ENCODE data around the gene HACD1. TPM values are rescaled to one million over a fixed set of nuclear protein-coding genes. Genes with fewer than 3 reads are reported as not detected.

Gene HACD1
- total RNA-seq, 4 donors from 2014 or later, result 2.6 to 48.9 (median 18.4) TPM

DNA sequence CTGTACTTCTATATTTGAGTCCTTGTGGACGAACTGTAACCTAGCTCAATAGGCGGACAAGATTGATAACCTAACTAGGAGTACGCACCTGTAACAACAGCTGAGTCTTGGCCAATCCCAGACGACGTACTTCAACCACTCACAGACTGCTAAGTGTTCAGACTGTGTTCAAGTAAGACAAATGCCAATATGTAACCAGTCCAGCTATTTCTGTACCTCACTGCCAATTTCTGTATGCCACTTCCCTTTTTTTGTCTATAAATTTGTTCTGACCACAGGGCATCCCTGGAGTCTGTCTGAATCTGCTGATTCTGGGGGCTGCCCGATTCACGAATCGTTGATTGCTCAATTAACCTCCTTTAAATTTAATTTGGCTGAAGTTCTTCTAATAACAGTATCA is 32.2 kb downstream of the HACD1 start:
- Histone ChIP-seq H3K27ac (no peak overlapping the region), H3K9me3 (no peaks in the 10 kb centered on the region), H3K36me3 (no peaks in the 10 kb centered on the region), H3K27me3 (no peaks in the 10 kb centered on the region), H3K4me1 (no peaks in the 10 kb centered on the region), H3K4me3 (no peak overlapping the region)
- intact Hi-C loops (cut with DNase I; ENCODE audit: low total_unique reads), result no loop called here
- DNase-seq, result no peak
- TF ChIP-seq CTCF (IDR thresholded peaks at IDR 0.05), result no peak
- no peak for TF ChIP-seq POLR2A (IDR thresholded peaks at IDR 0.05)

GRCh38 chr10:17580885-17581284 is 36.3 kb downstream of the HACD1 start:
- Histone ChIP-seq H3K9me3 (no peaks in the 10 kb centered on the region), H3K4me1 (no peaks in the 10 kb centered on the region), H3K36me3 (no peaks in the 10 kb centered on the region), H3K27me3 (no peaks in the 10 kb centered on the region), H3K27ac (no peak overlapping the region), H3K4me3 (no peak overlapping the region)
- TF ChIP-seq CTCF (IDR thresholded peaks at IDR 0.05), result no peak
- TF ChIP-seq POLR2A (IDR thresholded peaks at IDR 0.05), result no peak
- DNase-seq, result no peak
- intact Hi-C loops (cut with DNase I; ENCODE audit: low total_unique reads), result no loop called here

DNA sequence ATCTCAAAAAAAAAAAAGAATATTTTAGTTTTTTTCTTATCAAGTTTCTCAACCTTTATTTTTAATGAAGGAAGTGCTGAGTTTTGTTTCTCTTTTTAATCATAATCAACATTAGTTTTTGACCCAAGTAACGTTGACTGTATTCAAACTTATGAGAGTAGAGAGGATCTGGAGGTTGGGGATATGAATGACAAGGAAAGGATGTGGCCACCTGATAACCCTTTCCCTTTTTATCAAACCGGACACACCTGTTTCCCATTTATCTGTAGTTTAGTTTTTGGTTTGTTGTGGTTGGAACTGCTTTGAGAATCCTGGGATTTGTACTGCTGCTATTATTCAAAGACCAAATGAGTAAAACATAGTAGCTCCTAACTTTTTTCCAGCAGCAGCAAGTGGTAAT is 38.6 kb downstream of the HACD1 start:
- no peak overlapping the region for H3K27ac ChIP-seq
- no peak overlapping the region for H3K4me3 ChIP-seq
- no peak for DNase-seq
- H3K36me3 ChIP-seq, result no peaks in the 10 kb centered on the region
- no peaks in the 10 kb centered on the region for H3K4me1 ChIP-seq
- no peaks in the 10 kb centered on the region for H3K27me3 ChIP-seq
- no peaks in the 10 kb centered on the region for H3K9me3 ChIP-seq
- TF ChIP-seq POLR2A (IDR thresholded peaks at IDR 0.05), result no peak
- no peak for TF ChIP-seq CTCF (IDR thresholded peaks at IDR 0.05)
- intact Hi-C loops (cut with DNase I; ENCODE audit: low total_unique reads), result no loop called here

GRCh38 chr10:17576768-17577167 is 40.4 kb downstream of the HACD1 start:
- Histone ChIP-seq H3K36me3 (no peaks in the 10 kb centered on the region), H3K4me1 (no peaks in the 10 kb centered on the region), H3K27ac (no peak overlapping the region), H3K27me3 (no peaks in the 10 kb centered on the region), H3K9me3 (no peaks in the 10 kb centered on the region), H3K4me3 (no peak overlapping the region)
- no peak for TF ChIP-seq CTCF (IDR thresholded peaks at IDR 0.05)
- no peak for TF ChIP-seq POLR2A (IDR thresholded peaks at IDR 0.05)
- DNase-seq, result no peak
- intact Hi-C loops (cut with DNase I; ENCODE audit: low total_unique reads), result no loop called here

DNA sequence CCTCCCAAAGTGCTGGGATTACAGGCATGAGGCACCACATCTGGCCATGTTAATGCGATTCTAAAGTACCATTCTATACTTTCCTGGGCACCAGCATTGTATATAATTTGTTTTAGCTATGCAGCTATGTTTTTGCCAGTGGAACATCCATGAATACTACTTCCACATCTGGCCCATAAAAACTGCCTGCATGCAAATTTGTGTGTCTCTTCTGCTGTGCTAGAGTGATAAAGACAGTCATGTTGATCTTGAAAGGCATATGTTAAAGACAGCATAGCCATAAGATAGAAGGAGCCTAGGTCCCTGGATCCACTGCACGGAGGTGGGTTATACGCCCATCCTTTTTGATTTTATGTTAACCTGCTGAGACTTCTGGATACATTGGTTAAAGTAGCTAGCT is 52.3 kb downstream of the HACD1 start:
- Histone ChIP-seq H3K36me3 (no peaks in the 10 kb centered on the region), H3K27ac (no peak overlapping the region), H3K9me3 (no peaks in the 10 kb centered on the region), H3K4me1 (no peaks in the 10 kb centered on the region), H3K4me3 (no peak overlapping the region), H3K27me3 (no peaks in the 10 kb centered on the region)
- intact Hi-C loops (cut with DNase I; ENCODE audit: low total_unique reads), result no loop called here
- TF ChIP-seq CTCF (IDR thresholded peaks at IDR 0.05) (no peak), POLR2A (IDR thresholded peaks at IDR 0.05) (no peak)
- DNase-seq, result no peak

All from uterus (tissue), 4 donors.